ENCODE data around the gene ERGIC1.
"Not testable (repeated sequence)": the region's sequence is repeated elsewhere in the genome, so short reads cannot be mapped to it uniquely, and the experiment has no call there.

ERGIC1 gene

GRCh38 chr5:172801179-172801671 lies 32.8 kb upstream of the ERGIC1 start:
- peak; percentile 91 for DNase-seq (ENCODE audit: low read depth)

- no peak for DNase-seq (ENCODE audit: low read depth)
Measured at GRCh38 chr5:172802112-172802511, 31.9 kb upstream of the ERGIC1 start.

- no peak for DNase-seq (ENCODE audit: low read depth)
Measured at GRCh38 chr5:172802567-172803176, 31.4 kb upstream of the ERGIC1 start.

GRCh38 chr5:172805018-172805683 lies 28.9 kb upstream of the ERGIC1 start:
- no peak for DNase-seq (ENCODE audit: low read depth)

GRCh38 chr5:172805736-172806255 lies 28.3 kb upstream of the ERGIC1 start:
- no peak for DNase-seq (ENCODE audit: low read depth)

GRCh38 chr5:172806897-172807672 lies 27.0 kb upstream of the ERGIC1 start:
- peak; percentile 65 for DNase-seq (ENCODE audit: low read depth)

- DNase-seq (ENCODE audit: low read depth), result no peak
Measured at GRCh38 chr5:172807766-172808311, 26.2 kb upstream of the ERGIC1 start.

- DNase-seq (ENCODE audit: low read depth), result no peak
Measured at GRCh38 chr5:172809774-172810173, 24.3 kb upstream of the ERGIC1 start.

GRCh38 chr5:172810996-172811395 lies 23.1 kb upstream of the ERGIC1 start:
- not testable (repeated sequence) for DNase-seq (ENCODE audit: low read depth)

GRCh38 chr5:172815631-172816030 lies 18.4 kb upstream of the ERGIC1 start:
- no peak for DNase-seq (ENCODE audit: low read depth)

- peak; percentile 62 for DNase-seq (ENCODE audit: low read depth)
Measured at GRCh38 chr5:172816925-172817562, 17.0 kb upstream of the ERGIC1 start.

GRCh38 chr5:172817664-172818063 lies 16.4 kb upstream of the ERGIC1 start:
- DNase-seq (ENCODE audit: low read depth), result no peak

- DNase-seq (ENCODE audit: low read depth), result no peak
Measured at GRCh38 chr5:172818081-172818480, 16.0 kb upstream of the ERGIC1 start.

- DNase-seq (ENCODE audit: low read depth), result no peak
Measured at GRCh38 chr5:172819569-172819968, 14.5 kb upstream of the ERGIC1 start.

- DNase-seq (ENCODE audit: low read depth), result no peak
Measured at GRCh38 chr5:172820046-172820767, 13.8 kb upstream of the ERGIC1 start.

- no peak for DNase-seq (ENCODE audit: low read depth)
Measured at GRCh38 chr5:172821340-172821985, 12.6 kb upstream of the ERGIC1 start.

- DNase-seq (ENCODE audit: low read depth), result no peak
Measured at GRCh38 chr5:172823840-172824362, 10.2 kb upstream of the ERGIC1 start.

- DNase-seq (ENCODE audit: low read depth), result no peak
Measured at GRCh38 chr5:172825610-172826204, 8.3 kb upstream of the ERGIC1 start.

- no peak for DNase-seq (ENCODE audit: low read depth)
Measured at GRCh38 chr5:172827841-172828240, 6.2 kb upstream of the ERGIC1 start.

- no peak for DNase-seq (ENCODE audit: low read depth)
Measured at GRCh38 chr5:172828911-172829431, 5.1 kb upstream of the ERGIC1 start.

Data from non-pigmented ciliary epithelial cell (primary cell).